ENCODE results near the gene KIAA1210.
"Not testable (repeated sequence)": the region's sequence is repeated elsewhere in the genome, so short reads cannot be mapped to it uniquely, and the experiment has no call there.

KIAA1210 gene

GRCh38 chrX:119036107-119037029 lies 91.2 kb downstream of the KIAA1210 start:
- Histone ChIP-seq H3K36me3 (ENCODE audit: insufficient read depth, low read length) (no peaks in the 10 kb centered on the region), H3K9me3 (ENCODE audit: control insufficient read depth, insufficient read depth, low read length) (peaks cover 6% of the 10 kb centered on the region; the same call in 1 of the 2 replicates), H3K9ac (ENCODE audit: low read depth, low read length) (no peak overlapping the region), H3K4me1 (ENCODE audit: insufficient read depth, low read length) (0 out of 2 replicates have a peak, but pooled peaks cover 5% of the 10 kb centered on the region)

DNA sequence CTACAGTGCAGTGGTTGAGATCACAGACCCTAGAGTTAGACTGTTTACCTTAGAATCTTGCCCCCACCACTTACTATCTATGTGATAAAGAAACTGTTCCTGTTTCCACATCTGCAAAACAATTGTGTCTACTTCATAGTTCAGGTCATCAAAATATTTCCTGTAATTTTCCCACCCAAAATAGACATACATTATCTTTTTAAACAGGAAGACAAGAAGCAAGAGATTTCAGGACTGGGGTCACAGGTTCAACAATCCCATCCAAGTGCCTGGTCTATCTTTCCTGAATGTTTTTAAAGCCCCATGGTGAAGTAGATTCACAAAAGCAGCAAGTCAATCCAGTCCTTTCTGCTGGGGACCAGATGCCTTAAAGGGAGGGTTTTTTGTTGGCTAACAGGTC lies 96.6 kb downstream of the KIAA1210 start:
- no peak overlapping the region for H3K9ac ChIP-seq (ENCODE audit: low read depth, low read length)
- H3K36me3 ChIP-seq (ENCODE audit: insufficient read depth, low read length), result no peaks in the 10 kb centered on the region
- no peaks in the 10 kb centered on the region for H3K4me1 ChIP-seq (ENCODE audit: insufficient read depth, low read length)
- peaks cover 6% of the 10 kb centered on the region; the same call in 1 of the 2 replicates for H3K9me3 ChIP-seq (ENCODE audit: control insufficient read depth, insufficient read depth, low read length)

DNA sequence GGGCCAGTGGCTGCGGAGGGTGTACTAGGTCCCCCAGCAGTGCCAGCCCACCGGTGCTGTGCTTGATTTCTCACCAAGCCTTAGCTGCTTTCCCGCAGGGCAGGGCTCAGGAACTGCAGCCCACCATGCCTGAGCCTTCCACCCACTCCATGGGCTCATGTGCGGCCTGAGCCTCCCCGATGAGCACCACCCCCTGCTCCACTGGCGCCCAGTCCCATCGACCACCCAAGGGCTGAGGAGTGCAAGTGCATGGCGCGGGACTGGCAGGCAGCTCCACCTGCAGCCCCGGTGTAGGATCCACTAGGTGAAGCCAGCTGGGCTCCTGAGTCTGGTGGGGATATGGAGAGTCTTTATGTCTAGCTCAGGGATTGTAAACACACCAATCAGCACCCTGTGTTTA lies 98.0 kb downstream of the KIAA1210 start:
- not testable (repeated sequence) for H3K9ac ChIP-seq (ENCODE audit: low read depth, low read length); H3K4me1 ChIP-seq (ENCODE audit: insufficient read depth, low read length); H3K36me3 ChIP-seq (ENCODE audit: insufficient read depth, low read length); H3K9me3 ChIP-seq (ENCODE audit: control insufficient read depth, insufficient read depth, low read length)

- Histone ChIP-seq H3K36me3 (ENCODE audit: insufficient read depth, low read length) (no peaks in the 10 kb centered on the region), H3K9ac (ENCODE audit: low read depth, low read length) (no peak overlapping the region), H3K9me3 (ENCODE audit: control insufficient read depth, insufficient read depth, low read length) (peaks cover 3% of the 10 kb centered on the region; the same call in 1 of the 2 replicates), H3K4me1 (ENCODE audit: insufficient read depth, low read length) (no peaks in the 10 kb centered on the region)
These were observed 98.8 kb downstream of the KIAA1210 start for GRCh38 chrX:119028733-119029330.

Data from ES-I3 (cell line).